HG02852 (cell line): Measurements from ENCODE around the gene LMTK2.

Experiments
- ATAC-seq: cut with Tn5 transposase; IDR thresholded peaks from one replicate; pipeline ENCODE4 v1.9.1; 2021; ENCODE audit warnings: mild to moderate bottlenecking, moderate library complexity; ENCODE audit not compliant: unreplicated experiment

Gene LMTK2

DNA sequence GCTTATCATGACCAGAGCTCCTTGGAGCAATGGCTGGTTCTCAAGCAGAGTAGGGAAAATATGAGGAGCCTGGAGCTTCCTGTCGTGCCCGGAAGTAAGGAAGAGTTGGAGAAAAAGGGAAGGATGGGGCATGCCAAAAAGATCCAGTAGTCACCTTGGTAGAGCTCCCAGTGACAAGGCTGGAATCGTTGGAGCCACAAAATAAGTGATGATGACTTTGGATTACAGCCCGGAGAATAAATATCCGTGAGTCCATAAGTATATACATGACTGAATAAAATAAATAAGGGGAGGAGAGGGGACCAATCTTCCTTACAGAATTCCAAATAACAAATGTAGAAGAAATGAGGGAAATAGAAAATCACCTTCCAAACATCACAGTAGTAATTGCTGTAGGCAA, 29.3 kb downstream of the LMTK2 start:
- ATAC-seq = no peak

DNA sequence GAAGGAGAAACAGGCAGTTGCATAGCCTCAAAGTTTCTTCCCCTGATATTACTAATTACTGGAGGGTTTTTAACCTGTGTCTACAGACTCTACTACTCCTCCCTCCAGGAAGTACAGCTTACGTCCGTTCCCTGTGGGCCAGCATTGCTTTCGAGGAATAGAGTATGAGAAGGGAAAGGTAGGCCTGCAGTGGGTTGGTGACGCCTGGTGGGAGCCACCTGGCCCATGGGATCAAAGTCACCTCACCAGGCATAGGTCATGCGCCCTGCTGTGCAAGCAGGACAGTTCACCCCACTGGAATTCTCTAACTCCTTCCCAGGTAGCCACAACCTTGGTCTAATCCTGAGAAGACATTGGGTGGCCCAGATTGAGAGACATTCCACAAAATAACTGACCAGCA, 29.8 kb downstream of the LMTK2 start:
- no peak for ATAC-seq

DNA sequence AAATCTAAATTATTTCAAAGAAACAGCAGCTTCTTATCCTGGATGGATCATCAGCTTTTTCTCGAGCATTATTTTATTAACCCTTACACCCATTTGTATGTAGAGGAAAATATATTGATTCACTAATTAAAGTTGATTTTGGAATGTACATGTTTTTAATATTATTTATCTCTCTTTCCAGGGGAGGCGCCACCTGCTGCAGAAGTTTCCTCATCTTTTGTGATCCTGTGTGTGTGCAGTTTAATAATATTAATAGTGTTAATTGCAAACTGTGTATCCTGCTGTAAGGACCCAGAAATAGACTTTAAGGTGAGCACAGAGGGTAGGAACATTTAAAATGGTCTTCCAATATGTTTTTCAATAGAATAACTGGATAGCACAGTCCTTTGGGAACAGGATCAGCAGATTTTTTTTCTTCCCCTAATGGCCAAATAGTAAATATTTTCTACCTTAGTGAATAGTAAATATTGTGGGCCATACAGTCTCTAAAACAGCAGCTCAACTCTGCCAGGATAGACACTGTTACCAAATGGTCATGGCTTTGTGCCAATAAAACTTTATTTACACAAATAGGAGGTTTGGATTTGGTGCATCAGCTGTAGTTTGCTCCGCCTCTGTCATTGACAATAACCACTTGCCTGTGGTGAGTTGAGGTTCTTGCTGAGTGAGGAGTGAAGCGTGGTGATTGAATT, 30.6 kb downstream of the LMTK2 start:
- no peak for ATAC-seq

GRCh38 chr7:98137826-98138151, 31.1 kb downstream of the LMTK2 start:
- peak; percentile 84 for ATAC-seq

- ATAC-seq = no peak
These were observed 32.0 kb downstream of the LMTK2 start for GRCh38 chr7:98138672-98139071.

GRCh38 chr7:98142658-98143057, 36.0 kb downstream of the LMTK2 start:
- no peak for ATAC-seq

DNA sequence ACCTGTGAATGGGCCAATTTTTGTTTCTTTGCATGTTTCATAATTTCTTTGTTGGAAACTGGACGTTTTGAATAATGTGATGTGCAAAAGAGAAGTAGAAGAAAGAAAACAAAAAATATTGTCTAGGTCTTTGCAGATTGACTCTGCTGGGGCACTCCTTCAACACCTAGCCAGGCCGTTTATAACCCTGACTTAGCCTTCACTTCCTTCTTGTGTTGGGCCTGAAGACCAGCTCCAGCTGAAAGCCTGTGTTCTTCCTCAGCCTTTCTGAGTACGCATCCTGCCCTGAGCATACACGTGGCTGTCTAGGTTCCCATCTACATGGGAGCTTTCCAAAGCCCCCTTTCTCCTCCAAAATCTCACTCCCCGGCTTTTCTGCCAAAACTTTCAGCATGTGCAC, 41.9 kb downstream of the LMTK2 start:
- ATAC-seq = no peak

DNA sequence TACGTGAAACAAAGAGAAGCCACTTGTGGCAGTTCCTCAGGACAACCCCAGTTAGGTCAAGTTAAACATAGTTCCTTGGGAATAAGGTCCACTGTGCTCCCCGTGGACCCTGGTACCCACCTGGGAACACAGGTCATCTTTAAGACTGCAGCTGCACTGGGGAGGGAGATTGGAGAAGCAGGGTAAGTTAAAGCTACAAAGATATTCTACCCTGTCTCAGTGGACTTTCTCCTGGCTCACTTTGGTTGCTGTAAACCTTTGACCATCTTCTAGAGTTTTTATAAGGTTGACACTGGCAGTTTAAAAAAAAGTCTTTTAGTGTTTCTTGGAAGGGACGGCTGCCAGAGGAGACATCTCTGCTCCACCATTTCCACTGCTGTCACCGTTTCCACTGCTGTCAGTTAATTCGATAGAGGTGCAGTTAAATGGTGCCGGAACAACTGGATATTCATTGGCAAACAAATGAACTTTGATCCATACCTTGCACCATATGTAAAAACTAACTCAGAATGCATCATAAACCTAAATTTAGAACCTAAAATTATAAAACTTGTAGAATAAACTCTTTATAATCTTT, 42.5 kb downstream of the LMTK2 start:
- no peak for ATAC-seq

DNA sequence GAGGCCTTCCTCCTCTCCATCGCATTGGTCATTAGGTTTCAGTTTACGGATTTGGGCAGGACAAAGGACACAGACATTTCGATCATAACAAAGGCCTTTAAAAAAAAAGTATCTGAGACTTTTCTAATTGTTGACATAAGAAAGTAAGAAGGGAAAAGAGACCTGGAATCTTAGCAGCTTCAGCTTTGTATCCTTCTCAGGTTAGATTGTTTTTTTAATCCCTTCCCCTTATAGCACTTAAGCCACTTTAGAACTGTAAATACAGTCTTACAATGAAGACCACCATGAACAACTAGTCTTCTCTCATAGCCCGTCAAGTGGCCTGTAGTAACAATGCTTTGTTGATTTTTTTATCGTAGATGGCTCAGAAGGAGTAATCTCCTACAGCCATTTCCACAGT, 45.2 kb downstream of the LMTK2 start:
- ATAC-seq = no peak

DNA sequence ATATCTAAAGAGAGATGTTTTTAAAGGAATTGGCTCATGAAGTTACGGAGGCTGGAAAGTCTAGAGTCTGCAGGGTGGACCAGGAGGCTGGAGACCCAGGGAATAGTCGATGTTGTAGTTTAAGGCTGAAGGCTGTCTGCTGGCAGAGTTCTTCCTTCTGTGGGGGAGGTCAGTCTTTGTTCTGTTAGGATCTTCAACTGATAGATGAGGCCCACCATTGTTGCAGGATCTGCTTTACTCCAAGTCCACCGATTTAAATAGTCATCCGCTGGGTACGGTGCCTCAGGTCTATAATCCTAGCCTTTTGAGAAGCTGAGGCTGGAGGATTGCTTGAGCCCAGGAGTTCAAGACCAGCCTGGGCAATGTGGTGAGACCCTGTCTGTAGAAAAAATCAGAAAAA, 50.0 kb downstream of the LMTK2 start:
- no peak for ATAC-seq

GRCh38 chr7:98157761-98158160, 51.1 kb downstream of the LMTK2 start:
- ATAC-seq = no peak

GRCh38 chr7:98162758-98163157, 56.1 kb downstream of the LMTK2 start:
- ATAC-seq = peak; percentile 63

DNA sequence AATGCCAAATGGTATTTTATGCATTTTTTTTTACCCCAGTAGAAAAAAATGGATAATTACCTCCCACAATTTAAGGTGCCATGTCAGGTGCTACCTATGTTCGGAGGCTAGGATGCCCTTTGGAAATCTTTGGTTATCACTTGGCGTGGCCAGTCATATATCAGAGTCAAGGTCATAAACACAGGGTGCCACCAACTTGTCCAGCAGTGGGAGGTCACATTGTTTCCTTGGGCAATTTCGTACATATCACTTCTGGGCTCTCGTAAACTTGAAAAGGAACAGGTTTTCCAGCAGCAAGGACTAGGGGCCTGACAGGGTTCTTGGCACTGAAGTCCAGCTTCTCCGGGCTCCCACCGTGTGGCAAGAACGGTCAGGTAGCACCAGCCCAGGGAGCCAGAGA, 56.6 kb downstream of the LMTK2 start:
- ATAC-seq = no peak

GRCh38 chr7:98163704-98164494, 57.2 kb downstream of the LMTK2 start:
- ATAC-seq = no peak

DNA sequence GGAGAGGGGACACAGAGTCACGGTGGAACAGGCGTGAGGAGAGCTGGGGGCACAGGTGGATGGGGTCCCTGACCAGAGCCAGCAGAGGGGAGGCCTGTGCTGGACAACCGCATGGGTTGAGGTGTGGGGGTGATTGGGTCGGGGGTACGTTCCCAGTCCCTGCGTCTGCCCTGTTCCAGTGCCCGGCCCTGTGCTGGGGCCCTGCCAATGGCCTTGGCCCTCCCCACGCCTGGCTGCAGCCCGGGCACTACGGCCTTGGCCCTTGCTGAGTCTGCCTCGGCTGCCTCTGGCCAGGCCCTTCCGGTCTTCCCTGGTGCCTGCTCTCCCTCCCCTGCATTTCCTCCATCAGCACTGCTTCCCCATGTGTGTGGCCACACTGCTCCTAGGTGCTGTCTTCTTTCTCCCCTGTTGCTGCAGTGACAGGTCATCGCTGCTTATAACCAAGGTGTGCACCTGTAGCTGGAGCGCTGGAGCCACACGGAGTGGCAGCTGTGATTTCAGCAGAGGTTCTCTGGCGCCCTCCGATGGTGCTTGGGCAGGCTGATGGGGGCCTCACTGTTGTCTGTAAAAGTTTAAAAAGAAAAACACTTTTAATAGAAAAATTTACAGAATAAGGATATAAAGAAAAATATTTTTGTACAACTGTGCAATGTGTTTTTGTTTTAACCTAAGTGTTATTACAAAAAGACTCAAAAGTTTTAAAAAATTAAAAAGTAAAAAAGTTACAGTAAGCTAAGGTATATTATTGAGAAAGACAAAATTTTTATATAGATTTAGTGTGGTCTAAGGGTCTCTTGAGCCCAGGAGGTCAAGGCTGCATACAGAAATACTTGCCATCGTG, 59.4 kb downstream of the LMTK2 start:
- no peak for ATAC-seq

DNA sequence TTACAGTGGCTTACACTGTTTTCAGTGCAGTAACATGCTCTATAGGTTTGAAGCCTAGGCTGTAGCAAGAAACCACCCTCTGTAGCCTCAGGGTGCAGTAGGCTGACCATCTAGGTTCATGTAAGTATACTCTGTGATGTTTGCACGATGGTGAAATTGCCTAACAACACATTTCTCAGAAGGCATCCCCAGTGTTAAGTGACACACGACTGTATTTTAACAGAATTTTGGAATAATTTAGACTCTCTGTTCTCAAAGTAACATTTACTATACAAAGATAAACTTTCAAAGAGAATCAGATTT, 60.0 kb downstream of the LMTK2 start:
- no peak for ATAC-seq

DNA sequence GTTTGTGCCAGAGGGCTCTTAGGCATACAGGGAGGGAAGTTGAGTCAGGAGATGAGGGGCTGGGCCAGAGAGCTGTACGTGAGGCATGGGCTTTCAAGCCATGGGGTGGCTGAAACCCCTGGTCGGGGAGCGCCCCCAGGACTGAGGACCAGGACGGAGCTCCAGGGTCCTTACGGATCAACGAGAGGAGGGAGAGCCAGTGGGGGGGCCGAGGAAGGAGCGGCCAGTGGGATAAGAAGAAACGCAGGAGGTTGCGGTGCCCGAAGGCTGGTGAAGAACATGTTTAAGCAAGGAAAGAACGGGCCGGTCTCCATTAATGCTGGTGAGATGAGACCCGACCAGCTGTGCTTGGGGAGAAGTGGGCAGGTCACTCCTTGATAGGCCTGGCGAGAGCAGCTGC, 61.0 kb downstream of the LMTK2 start:
- ATAC-seq = no peak

DNA sequence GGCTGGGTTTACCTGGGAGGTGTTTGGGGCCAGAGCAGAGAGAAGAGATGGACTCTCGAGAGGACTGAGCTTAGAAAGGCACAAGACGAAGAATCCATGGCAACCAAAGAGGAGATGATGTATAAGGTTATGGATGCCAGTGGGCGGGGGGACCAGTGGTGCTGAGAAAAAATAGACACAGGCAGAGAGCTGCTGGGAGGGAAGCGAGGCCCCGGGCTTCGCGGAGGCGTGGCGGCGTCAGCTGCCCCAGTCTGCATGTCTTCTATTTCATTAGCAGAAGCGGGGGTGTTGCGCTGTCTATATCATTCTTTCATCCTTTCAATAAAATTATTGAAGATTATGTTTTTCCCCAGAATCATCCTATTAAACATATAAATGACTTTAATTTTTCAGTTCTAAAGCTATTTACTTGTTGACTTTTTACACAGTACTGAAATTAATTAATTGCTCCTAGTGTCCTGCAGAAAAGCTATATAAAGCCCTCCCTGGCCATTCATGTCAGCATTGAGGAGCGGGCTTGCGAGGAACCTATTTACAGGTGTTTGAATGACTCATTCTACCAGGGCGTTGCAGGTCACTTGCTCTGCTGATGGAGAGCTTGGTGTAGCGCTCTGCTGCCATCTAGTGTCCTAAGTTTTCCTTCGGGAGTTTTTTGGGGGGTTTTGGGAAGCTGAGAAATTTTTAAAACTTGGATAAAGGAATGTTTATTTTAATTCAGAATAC, 61.7 kb downstream of the LMTK2 start:
- peak; percentile 74 for ATAC-seq

DNA sequence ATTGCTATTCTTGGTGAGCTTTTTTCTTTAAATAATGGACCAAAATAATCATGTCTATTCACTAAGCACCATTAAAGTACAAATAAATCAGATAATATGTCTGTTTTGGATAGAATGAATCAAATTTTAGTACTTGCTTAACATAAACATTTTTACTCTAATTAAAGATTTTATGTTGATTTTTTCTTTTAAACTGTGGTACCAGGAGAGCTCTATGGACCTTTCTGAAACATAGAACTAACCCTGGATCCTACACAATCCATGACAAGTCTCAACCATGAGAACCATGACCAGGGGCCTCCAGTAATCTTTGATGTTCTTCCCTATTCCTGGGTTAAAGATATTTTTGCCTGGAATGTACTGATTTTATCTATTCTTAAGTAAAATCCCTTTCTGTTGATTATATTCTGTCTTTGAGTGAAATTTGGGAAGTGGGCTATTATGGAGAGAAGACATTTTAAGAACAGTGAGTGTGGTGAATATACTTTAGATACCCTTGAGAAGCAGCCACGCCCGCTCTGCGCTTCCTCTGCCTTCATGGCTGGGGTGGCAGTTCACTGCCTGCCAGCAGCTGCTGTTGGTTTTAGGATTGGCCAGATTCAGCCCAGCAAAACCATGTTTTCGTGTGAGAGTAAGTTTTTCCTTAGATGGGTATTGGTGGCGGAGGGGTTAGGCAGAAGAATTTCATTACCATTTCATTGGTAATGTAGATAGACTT, 62.4 kb downstream of the LMTK2 start:
- ATAC-seq = no peak

GRCh38 chr7:98170966-98171365, 64.3 kb downstream of the LMTK2 start:
- no peak for ATAC-seq
